Measurements from ENCODE around the gene SLC43A3. TPM values are rescaled to one million over a fixed set of nuclear protein-coding genes. Genes with fewer than 3 reads are reported as not detected.

SLC43A3 gene
- total and polyA plus RNA-seq, 9 of the 15 experiments (the other 6 are each of a cell fraction or from before 2014, with no cell fraction given) = 63.7 to 281 (median 139) TPM

GRCh38 chr11:57406337-57406904, 20.5 kb downstream of the SLC43A3 start (continued):
- TF ChIP-seq, protein P1, sequence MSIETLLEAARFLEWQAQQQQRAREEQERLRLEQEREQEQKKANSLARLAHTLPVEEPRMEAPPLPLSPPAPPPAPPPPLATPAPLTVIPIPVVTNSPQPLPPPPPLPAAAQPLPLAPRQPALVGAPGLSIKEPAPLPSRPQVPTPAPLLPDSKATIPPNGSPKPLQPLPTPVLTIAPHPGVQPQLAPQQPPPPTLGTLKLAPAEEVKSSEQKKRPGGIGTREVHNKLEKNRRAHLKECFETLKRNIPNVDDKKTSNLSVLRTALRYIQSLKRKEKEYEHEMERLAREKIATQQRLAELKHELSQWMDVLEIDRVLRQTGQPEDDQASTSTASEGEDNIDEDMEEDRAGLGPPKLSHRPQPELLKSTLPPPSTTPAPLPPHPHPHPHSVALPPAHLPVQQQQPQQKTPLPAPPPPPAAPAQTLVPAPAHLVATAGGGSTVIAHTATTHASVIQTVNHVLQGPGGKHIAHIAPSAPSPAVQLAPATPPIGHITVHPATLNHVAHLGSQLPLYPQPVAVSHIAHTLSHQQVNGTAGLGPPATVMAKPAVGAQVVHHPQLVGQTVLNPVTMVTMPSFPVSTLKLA (conservative IDR thresholded peaks at IDR 0.05) = 0 out of 4 replicates have a peak, but pooled peaks of 1 of the 2 experiments have one; percentile 28
- no peak for TF ChIP-seq ZNF696 (CRISPR knock-in tag; conservative IDR thresholded peaks at IDR 0.05)

DNA sequence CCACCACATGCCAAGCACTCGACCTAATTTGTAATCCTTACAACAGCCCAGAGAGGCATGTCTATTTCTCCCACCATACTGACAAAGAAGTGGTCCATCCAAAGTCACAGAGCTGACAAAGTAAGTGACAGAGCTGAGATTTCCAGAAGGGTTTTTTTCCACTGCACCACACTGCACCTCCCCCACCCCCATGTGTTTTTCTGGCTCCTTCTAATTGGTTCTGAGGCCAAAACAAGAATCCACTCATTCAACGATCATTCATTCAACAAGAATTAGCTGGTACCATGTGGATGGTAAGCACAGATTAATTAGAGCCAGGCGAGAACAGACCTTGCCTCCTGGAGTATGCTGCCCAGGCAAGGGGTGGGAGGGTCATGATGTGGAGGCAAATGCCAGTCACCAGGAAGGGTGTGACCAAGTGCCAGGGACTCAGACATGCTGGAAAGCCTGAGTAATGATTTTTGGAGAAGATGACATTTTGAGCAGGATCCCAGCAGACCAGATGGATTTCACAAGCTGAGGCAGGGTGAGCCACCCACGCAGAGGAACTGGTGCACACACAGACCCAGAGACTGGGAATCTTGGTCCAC, 21.6 kb downstream of the SLC43A3 start:
- ATAC-seq (no peak), FAIRE-seq (no peak), DNase-seq (ENCODE audit: extremely low read depth in 1 of 4, low spot score in 3 of 4) (no peak)
- BruUV-seq (replicated peaks) = no TSS peak
- Histone ChIP-seq H4K20me1 (replicated peaks; ENCODE audit: control insufficient read depth, insufficient read depth, low read length) (no peaks in the 10 kb centered on the region), H3K9ac (ENCODE audit: insufficient read depth in 1 of 2, low read depth in 2 of 2, low read length in 2 of 2) (no peak overlapping the region), H3K4me1 (replicated peaks in 1 of 2; ENCODE audit: control insufficient read depth in 2 of 2, insufficient read depth in 2 of 2, low read length in 2 of 2) (peaks cover 15 to 28% of the 10 kb centered on the region in 2 experiments; a peak in 4 of 5 replicates), H3K4me2 (ENCODE audit: insufficient read depth, low read length) (no peak overlapping the region), H3K9me3 (replicated peaks; ENCODE audit: control insufficient read depth, insufficient read depth, low read depth, low read length) (no peaks in the 10 kb centered on the region), H3K9me1 (ENCODE audit: control insufficient read depth, insufficient read depth, low read length) (no peaks in the 10 kb centered on the region), H3K27ac (ENCODE audit: extremely low read depth, low read depth, low read length) (no peak overlapping the region), H3K79me2 (ENCODE audit: control insufficient read depth, insufficient read depth, low read length) (no peaks in the 10 kb centered on the region), H3K4me3 (no peak overlapping the region), H2AFZ (ENCODE audit: low read depth, low read length) (no peak overlapping the region), H3K27me3 (ENCODE audit: control insufficient read depth in 2 of 2, insufficient read depth in 2 of 2, low read length in 2 of 2) (no peaks in the 10 kb centered on the region; a peak in 1 of 5 replicates), H3K36me3 (ENCODE audit: control insufficient read depth, insufficient read depth, low read length) (peaks cover 52% of the 10 kb centered on the region)
- ChIA-PET CTCF (ENCODE audit: low intra/inter-chr PET ratio) (no interaction called here), POLR2A (interaction anchor here (0.6 to 1.5 kb wide), 4 partner anchors 8 to 327 kb away, joined by 3 to 5 read pairs (median 4); no protein-coding TSS in a partner anchor)
- 84% methylated on average over 3 of the region's 4 CpGs for WGBS (ENCODE audit: insufficient coverage, low coverage, missing lambda C conversion rate)
- intact Hi-C loops (cut with micrococcal nuclease) = no loop called here
- in situ Hi-C loops (cut with MboI) = no loop called here
- TF ChIP-seq NFIC (IDR thresholded peaks at IDR 0.05) (no peak), POLR2G (IDR thresholded peaks at IDR 0.05; ENCODE audit: low read depth, low read length) (0 out of 2 replicates have a peak, but pooled peaks have one; percentile 1), MAFF (IDR thresholded peaks at IDR 0.05; ENCODE audit: low read length) (no peak)

Measured in K562 (cell line).